ENCODE data around the gene HECW1.
"Not testable (repeated sequence)": the region's sequence is repeated elsewhere in the genome, so short reads cannot be mapped to it uniquely, and the experiment has no call there.

HECW1 gene

GRCh38 chr7:43112459-43112940 lies at the start of gene HECW1:
TSS of gene HECW1 (plus strand) at chr7:43112647. CDS start at chr7:43243906, 131,259 bp downstream.
- DNase-seq (ENCODE audit: low spot score): no peak

- DNase-seq (ENCODE audit: low spot score): no peak
Measured at GRCh38 chr7:43071604-43072003, 40.8 kb upstream of the HECW1 start.

- no peak for DNase-seq (ENCODE audit: low spot score)
Measured at GRCh38 chr7:43072530-43072929, 39.9 kb upstream of the HECW1 start.

GRCh38 chr7:43073811-43074210 lies 38.6 kb upstream of the HECW1 start:
- DNase-seq (ENCODE audit: low spot score): not testable (repeated sequence)

- no peak for DNase-seq (ENCODE audit: low spot score)
Measured at GRCh38 chr7:43076189-43076605, 36.2 kb upstream of the HECW1 start.

GRCh38 chr7:43076606-43077005 lies 35.8 kb upstream of the HECW1 start:
- no peak for DNase-seq (ENCODE audit: low spot score)

GRCh38 chr7:43077285-43077684 lies 35.2 kb upstream of the HECW1 start:
- no peak for DNase-seq (ENCODE audit: low spot score)

GRCh38 chr7:43077732-43078391 lies 34.6 kb upstream of the HECW1 start:
- DNase-seq (ENCODE audit: low spot score): no peak

- no peak for DNase-seq (ENCODE audit: low spot score)
Measured at GRCh38 chr7:43078794-43079193, 33.7 kb upstream of the HECW1 start.

- DNase-seq (ENCODE audit: low spot score): no peak
Measured at GRCh38 chr7:43081603-43082002, 30.8 kb upstream of the HECW1 start.

GRCh38 chr7:43083106-43083505 lies 29.3 kb upstream of the HECW1 start:
- no peak for DNase-seq (ENCODE audit: low spot score)

GRCh38 chr7:43085017-43085416 lies 27.4 kb upstream of the HECW1 start:
- DNase-seq (ENCODE audit: low spot score): no peak

GRCh38 chr7:43085992-43086391 lies 26.5 kb upstream of the HECW1 start:
- DNase-seq (ENCODE audit: low spot score): no peak

GRCh38 chr7:43092819-43093218 lies 19.6 kb upstream of the HECW1 start:
- DNase-seq (ENCODE audit: low spot score): no peak

- DNase-seq (ENCODE audit: low spot score): no peak
Measured at GRCh38 chr7:43096875-43097274, 15.6 kb upstream of the HECW1 start.

GRCh38 chr7:43099750-43100149 lies 12.7 kb upstream of the HECW1 start:
- no peak for DNase-seq (ENCODE audit: low spot score)

GRCh38 chr7:43104874-43105520 lies 7.5 kb upstream of the HECW1 start:
- no peak for DNase-seq (ENCODE audit: low spot score)

- DNase-seq (ENCODE audit: low spot score): no peak
Measured at GRCh38 chr7:43105521-43106120, 6.8 kb upstream of the HECW1 start.

- no peak for DNase-seq (ENCODE audit: low spot score)
Measured at GRCh38 chr7:43108255-43109011, 4.0 kb upstream of the HECW1 start.

- DNase-seq (ENCODE audit: low spot score): no peak
Measured at GRCh38 chr7:43110791-43111535, 1.5 kb upstream of the HECW1 start.

GRCh38 chr7:43111630-43112458 lies 603 bp upstream of the HECW1 start:
- DNase-seq (ENCODE audit: low spot score): no peak

Data from putamen (tissue), 1 donor.